Peyer's patch (tissue), 4 donors: ENCODE data around the gene CLEC12A.

Experiments used
- CTCF ChIP-seq, 6 experiments: fragments of 450-650 bp in 4 of 6; fragments of 200-600 bp in 2 of 6; sonication (generic) in 1 of 6; IDR thresholded peaks; one replicate each; pipeline ENCODE4 v1.5.1; 2017 to 2019; ENCODE audit warnings: antibody characterized with exemption in 6 of 6, mild to moderate bottlenecking in 3 of 6, moderate library complexity in 1 of 6
- POLR2A ChIP-seq, 2 donors: fragments of 450-650 bp; IDR thresholded peaks; one replicate each; pipeline ENCODE4 v1.5.1; 2017; ENCODE audit warnings: antibody characterized with exemption in 2 of 2, mild to moderate bottlenecking in 2 of 2, moderate library complexity in 2 of 2

GRCh38 chr12:9941838-9942237 lies 29.4 kb upstream of the CLEC12A start:
- no peak for TF ChIP-seq CTCF (IDR thresholded peaks at IDR 0.05)
- TF ChIP-seq POLR2A (IDR thresholded peaks at IDR 0.05), result no peak
